HepG2 (cell line): ENCODE data around the gene GRHL1. TPM values are rescaled to one million over a fixed set of nuclear protein-coding genes. Genes with fewer than 3 reads are reported as not detected.

Source experiments
- ATAC-seq: fragments of 200-7000 bp; cut with Tn5 transposase; 3 replicates; pipeline ENCODE4 v1.9.1; 2020; ENCODE audit warnings: mild to moderate bottlenecking, moderate library complexity
- BruUV-seq: library from RNA; stranded (reverse); fragments of 400-500 nt; replicated peaks from 2 replicates; lab custom pipeline; 2021; lab: Mats Ljungman, UMichigan
- CTCF ChIA-PET: fragments of 300-600 bp; formaldehyde crosslinking; extraction: SDS; loops from one replicate; lab custom pipeline; 2021; ENCODE audit warnings: low total read pairs, inconsistent platforms, low intra/inter-chr PET ratio; lab: Yijun Ruan, JAX
- POLR2A ChIA-PET: fragments of 350-600 bp; sonication (Branson Sonifier 250); formaldehyde crosslinking; loops from one replicate; lab custom pipeline; 2020; ENCODE audit warnings: antibody characterized with exemption, inconsistent platforms; lab: Yijun Ruan, JAX
- DNase-seq: peaks from one replicate; pipeline ENCODE4 v3.0.0-alpha.2; 2015; ENCODE audit warnings: low spot score
- FAIRE-seq: peaks from 3 replicates; lab custom pipeline; 2011; peaks lifted over from hg19 to GRCh38; lab: Jason Lieb, UNC
- H2AFZ ChIP-seq: one replicate; pipeline ENCODE4 v1.6.1; 2011; ENCODE audit warnings: low read length, inconsistent platforms
- H3K27ac ChIP-seq: fragments of 300-600 bp; 3 replicates; pipeline ENCODE4 v1.8.0; 2011; ENCODE audit warnings: mixed run types, mild to moderate bottlenecking, mixed read lengths, low read length, inconsistent platforms; ENCODE audit not compliant: insufficient read depth; ENCODE audit errors: extremely low read length
- H3K27me3 ChIP-seq, 2 experiments: fragments of 200-600 bp in 1 of 2; 2 replicates in 1 of 2; 3 replicates in 1 of 2; pipeline versions ENCODE4 v1.6.0 to v1.8.0; 2011; ENCODE audit warnings: low read length in 2 of 2, mild to moderate bottlenecking in 2 of 2, moderate library complexity in 2 of 2, inconsistent platforms in 1 of 2; ENCODE audit not compliant: insufficient read depth in 2 of 2, control insufficient read depth in 1 of 2
- H3K36me3 ChIP-seq, 2 experiments: fragments of 200-600 bp in 1 of 2; replicated peaks in 1 of 2; 2 replicates in 1 of 2; 3 replicates in 1 of 2; pipeline versions ENCODE4 v1.5.1 to v1.8.0; 2011; ENCODE audit warnings: low read length in 2 of 2, inconsistent platforms in 1 of 2; ENCODE audit not compliant: insufficient read depth in 2 of 2, control insufficient read depth in 1 of 2
- H3K4me1 ChIP-seq: 2 replicates; pipeline ENCODE4 v1.5.1; 2012; ENCODE audit warnings: low read length, inconsistent platforms; ENCODE audit not compliant: insufficient read depth
- H3K4me2 ChIP-seq: 2 replicates; pipeline ENCODE4 v1.6.0; 2011; ENCODE audit warnings: low read depth, low read length, inconsistent platforms
- H3K4me3 ChIP-seq, 3 experiments: fragments of 200-600 bp in 1 of 3; sonication (generic), shearing (Covaris generic) in 1 of 3; replicated peaks in 1 of 3; 2 replicates each; pipeline ENCODE4 v1.5.1; 2011 to 2016; ENCODE audit warnings: low read length in 3 of 3, inconsistent platforms in 2 of 3, low read depth in 2 of 3, mild to moderate bottlenecking in 2 of 3, control low read depth in 1 of 3, mixed read lengths in 1 of 3; ENCODE audit not compliant: insufficient read depth in 1 of 3
- H3K79me2 ChIP-seq: one replicate; pipeline ENCODE4 v1.6.1; 2011; ENCODE audit warnings: low read length, inconsistent platforms; ENCODE audit not compliant: insufficient read depth
- H3K9ac ChIP-seq: 2 replicates; pipeline ENCODE4 v1.6.0; 2011; ENCODE audit warnings: mild to moderate bottlenecking, low read depth, low read length, inconsistent platforms; ENCODE audit not compliant: insufficient read depth
- H3K9me3 ChIP-seq: 2 replicates; pipeline ENCODE4 v1.5.1; 2012; ENCODE audit warnings: mild to moderate bottlenecking, low read length
- H4K20me1 ChIP-seq: 2 replicates; pipeline ENCODE4 v1.6.0; 2011; ENCODE audit warnings: inconsistent platforms, mild to moderate bottlenecking, low read length, moderate library complexity; ENCODE audit not compliant: insufficient read depth
- ARNT ChIP-seq: fragments of 450-650 bp; IDR thresholded peaks from 2 replicates; pipeline ENCODE4 v1.6.1; 2017
- CERS6 ChIP-seq: sonication (generic); formaldehyde crosslinking; IDR thresholded peaks from 2 replicates; pipeline ENCODE4 v1.5.0; 2020; ENCODE audit warnings: missing genetic modification reagents
- DMTF1 ChIP-seq: sonication (generic); formaldehyde crosslinking; IDR thresholded peaks from 2 replicates; pipeline ENCODE4 v1.4.0; 2020; ENCODE audit warnings: mild to moderate bottlenecking, missing genetic modification reagents
- GATAD2A ChIP-seq: IDR thresholded peaks from 2 replicates; pipeline ENCODE4 v1.6.1; 2016
- KMT2A ChIP-seq: sonication (generic); formaldehyde crosslinking; IDR thresholded peaks from 2 replicates; pipeline ENCODE4 v1.4.0; 2020; ENCODE audit warnings: missing genetic modification reagents
- MLLT10 ChIP-seq: sonication (generic); formaldehyde crosslinking; IDR thresholded peaks from 2 replicates; pipeline ENCODE4 v1.4.0; 2020; ENCODE audit warnings: missing genetic modification reagents
- NAIF1 ChIP-seq: sonication (generic); formaldehyde crosslinking; IDR thresholded peaks from 2 replicates; pipeline ENCODE4 v1.5.0; 2020; ENCODE audit warnings: mild to moderate bottlenecking, missing genetic modification reagents, borderline replicate concordance
- NFRKB ChIP-seq: fragments of 450-650 bp; IDR thresholded peaks from 2 replicates; pipeline ENCODE4 v1.6.1; 2017
- STAT6 ChIP-seq: sonication (generic); formaldehyde crosslinking; IDR thresholded peaks from 2 replicates; pipeline ENCODE4 v1.4.0; 2020; ENCODE audit warnings: missing genetic modification reagents, mild to moderate bottlenecking, borderline replicate concordance
- THAP8 ChIP-seq: sonication (generic); formaldehyde crosslinking; IDR thresholded peaks from 2 replicates; pipeline ENCODE4 v1.5.1; 2020; ENCODE audit warnings: missing genetic modification reagents, mild to moderate bottlenecking, borderline replicate concordance
- ZNF136 ChIP-seq: sonication (generic); formaldehyde crosslinking; IDR thresholded peaks from 2 replicates; pipeline ENCODE4 v1.8.1; 2022; ENCODE audit warnings: low read depth, mild to moderate bottlenecking, moderate library complexity, missing genetic modification reagents
- ZNF33B ChIP-seq: sonication (generic); formaldehyde crosslinking; IDR thresholded peaks from 2 replicates; pipeline ENCODE4 v1.5.1; 2020; ENCODE audit warnings: mild to moderate bottlenecking, missing genetic modification reagents
- ZNF460 ChIP-seq: sonication (generic); formaldehyde crosslinking; IDR thresholded peaks from 2 replicates; pipeline ENCODE4 v1.5.1; 2020; ENCODE audit warnings: missing genetic modification reagents, mild to moderate bottlenecking, borderline replicate concordance
- ZNF567 ChIP-seq: sonication (generic); formaldehyde crosslinking; IDR thresholded peaks from 2 replicates; pipeline ENCODE4 v1.8.1; 2023; ENCODE audit warnings: mild to moderate bottlenecking, missing genetic modification reagents, borderline replicate concordance
- WGBS: methylation state at CpG from one replicate; pipeline ENCODE4 v1.1.6; 2017; ENCODE audit warnings: low lambda C conversion rate; 5-methylcytosine and 5-hydroxymethylcytosine counted together
- in situ Hi-C: cut with HindIII; loops from 2 replicates; pipeline ENCODE4 v1.10.0; 2017; ENCODE audit warnings: low pct_unique_long_range_greater_than_20kb; ENCODE audit not compliant: extremely low pct_ligation_motif_present
- intact Hi-C: fragments of 100-400 bp; cut with micrococcal nuclease; formaldehyde crosslinking; loops from one replicate; pipeline ENCODE4 v1.10.0; 2022; ENCODE audit not compliant: unreplicated experiment
- polyA plus RNA-seq, 8 experiments: library from polyadenylated mRNA; depleted of rRNA in 3 of 8; stranded (reverse) in 7 of 8; unstranded in 1 of 8; fragments of >200 nt; fragmentation: Illumina TruSeq in 4 of 8; extraction: Trizol in 4 of 8; gene quantifications; 2 replicates each; pipeline versions ENCODE4 v1.2.1 to v1.2.3, GENCODE V29; 2011 to 2016; ENCODE audit warnings: low read depth in 4 of 8, missing spikeins in 1 of 8, mixed read lengths in 1 of 8; ENCODE audit not compliant: insufficient read depth in 1 of 8
- total RNA-seq, 5 experiments: library from RNA; depleted of rRNA; stranded (reverse); fragments of >200 nt; fragmentation: Illumina TruSeq; extraction: Trizol; gene quantifications; 2 replicates each; pipeline ENCODE4 v1.2.3, GENCODE V29; 2016; ENCODE audit warnings: low read depth in 1 of 5

GRHL1 gene
- total and polyA plus RNA-seq, 2 of the 13 experiments (the other 11 are each of a cell fraction or from before 2014, with no cell fraction given): 9.3 to 12.0 TPM

- TF ChIP-seq STAT6 (CRISPR knock-in tag) (no peak), ZNF460 (CRISPR knock-in tag) (no peak)
Observed at GRCh38 chr2:9984871-9985480, 33.5 kb downstream of the GRHL1 start (continued).

GRCh38 chr2:9985531-9986328 lies 34.2 kb downstream of the GRHL1 start:
- Histone ChIP-seq H3K9me3 (no peaks in the 10 kb centered on the region), H3K4me1 (no peaks in the 10 kb centered on the region), H3K4me3 (no peak overlapping the region), H3K36me3 (peaks cover 7 to 41% of the 10 kb centered on the region in 2 experiments; a peak in 4 of 5 replicates), H3K9ac (no peak overlapping the region), H3K4me2 (no peak overlapping the region), H3K27ac (no peak overlapping the region), H2AFZ (no peak overlapping the region), H3K27me3 (no peaks in the 10 kb centered on the region), H3K79me2 (no peaks in the 10 kb centered on the region), H4K20me1 (peaks cover 3% of the 10 kb centered on the region)
- 94% methylated on average over 5 of the region's 5 CpGs for WGBS
- no peak for DNase-seq
- no TSS peak for BruUV-seq
- in situ Hi-C loops: no loop called here
- CTCF ChIA-PET: interaction anchor here (2.3 kb wide), 1 partner anchor 63 kb away, joined by 25 read pairs; no protein-coding TSS in a partner anchor
- POLR2A ChIA-PET: no interaction called here
- ATAC-seq: no peak
- intact Hi-C loops: no loop called here
- FAIRE-seq: no peak
- TF ChIP-seq CERS6 (CRISPR knock-in tag) (no peak), MLLT10 (CRISPR knock-in tag) (no peak), NFRKB (no peak), THAP8 (CRISPR knock-in tag) (no peak), KMT2A (CRISPR knock-in tag) (no peak), GATAD2A (CRISPR knock-in tag) (no peak), ZNF33B (CRISPR knock-in tag) (no peak), DMTF1 (no peak), ARNT (no peak), NAIF1 (no peak), ZNF567 (CRISPR knock-in tag) (no peak), ZNF136 (CRISPR knock-in tag) (no peak)
